Measurements from ENCODE around the gene RAPGEF3.

The RAPGEF3 gene

GRCh38 chr12:47741340-47741703 lies 17.4 kb downstream of the RAPGEF3 start:
- peak; percentile 82 for DNase-seq

GRCh38 chr12:47740606-47741339 lies 17.9 kb downstream of the RAPGEF3 start:
- no peak for DNase-seq

- no peak for DNase-seq
These were observed 18.7 kb downstream of the RAPGEF3 start for GRCh38 chr12:47739979-47740378.

- DNase-seq = no peak
These were observed 19.4 kb downstream of the RAPGEF3 start for GRCh38 chr12:47739297-47739696.

GRCh38 chr12:47737936-47738594 lies 20.6 kb downstream of the RAPGEF3 start:
- DNase-seq = no peak

- DNase-seq = peak; percentile 84
These were observed 21.6 kb downstream of the RAPGEF3 start for GRCh38 chr12:47736877-47737676.

GRCh38 chr12:47736216-47736615 lies 22.5 kb downstream of the RAPGEF3 start:
- DNase-seq = no peak

GRCh38 chr12:47735649-47736048 lies 23.0 kb downstream of the RAPGEF3 start:
- no peak for DNase-seq

- DNase-seq = no peak
These were observed 23.8 kb downstream of the RAPGEF3 start for GRCh38 chr12:47734725-47735480.

- DNase-seq = no peak
These were observed 25.5 kb downstream of the RAPGEF3 start for GRCh38 chr12:47733142-47733541.

- no peak for DNase-seq
These were observed 26.2 kb downstream of the RAPGEF3 start for GRCh38 chr12:47732504-47732903.

- DNase-seq = no peak
These were observed 27.0 kb downstream of the RAPGEF3 start for GRCh38 chr12:47731723-47732122.

- no peak for DNase-seq
These were observed 28.3 kb downstream of the RAPGEF3 start for GRCh38 chr12:47730341-47730744.

GRCh38 chr12:47729233-47729632 lies 29.4 kb downstream of the RAPGEF3 start:
- no peak for DNase-seq

GRCh38 chr12:47725893-47726292 lies 32.8 kb downstream of the RAPGEF3 start:
- no peak for DNase-seq

- DNase-seq = no peak
These were observed 33.4 kb downstream of the RAPGEF3 start, which contains the start of gene ENDOU for GRCh38 chr12:47725091-47725772. Gene ENDOU, minus strand, starts transcription at chr12:47725490. Its CDS starts 77 bp downstream, at chr12:47725413.

GRCh38 chr12:47722941-47723631 lies 35.6 kb downstream of the RAPGEF3 start:
- no peak for DNase-seq

GRCh38 chr12:47722136-47722834 lies 36.4 kb downstream of the RAPGEF3 start:
- DNase-seq = no peak

- no peak for DNase-seq
These were observed 37.2 kb downstream of the RAPGEF3 start for GRCh38 chr12:47721431-47721973.

- DNase-seq = no peak
These were observed 40.1 kb downstream of the RAPGEF3 start for GRCh38 chr12:47718531-47718930.
